22Rv1 (cell line): Measurements from ENCODE around the gene TRPC4AP.
"Not testable (repeated sequence)": the region's sequence is repeated elsewhere in the genome, so short reads cannot be mapped to it uniquely, and the experiment has no call there.

Experiments used
- H3K27ac ChIP-seq: fragments of 450-650 bp; 2 replicates; pipeline ENCODE4 v1.5.1; 2017
- ZFX ChIP-seq: fragments of 450-650 bp; IDR thresholded peaks from 2 replicates; pipeline ENCODE4 v1.6.1; 2017; ENCODE audit warnings: antibody characterized with exemption, borderline replicate concordance
- TF ChIP-seq, protein P1 (sequence below): fragments of 450-650 bp; IDR thresholded peaks from 2 replicates; pipeline ENCODE4 v1.5.1; 2017; ENCODE audit warnings: mild to moderate bottlenecking

Gene TRPC4AP

DNA sequence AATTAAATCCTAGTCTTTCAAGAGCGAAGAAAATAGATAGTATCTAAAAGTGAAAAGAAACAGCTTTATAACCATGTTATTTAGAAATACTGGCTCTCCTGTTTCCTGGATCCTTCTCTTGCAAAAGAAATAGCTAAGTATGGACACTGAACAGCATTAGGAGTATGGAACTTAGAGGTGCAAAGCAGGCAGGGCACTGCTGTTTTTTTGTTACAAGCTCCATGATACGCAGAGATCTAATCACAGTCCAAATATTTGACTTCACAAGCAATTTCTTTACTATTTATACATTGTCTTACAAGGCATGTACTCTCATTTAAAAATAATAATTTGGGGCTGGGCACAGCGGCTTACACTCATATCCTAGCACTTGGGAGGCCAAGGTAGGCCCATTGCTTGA lies 7.6 kb downstream of the TRPC4AP start:
- no peak for TF ChIP-seq ZFX
- TF ChIP-seq, protein P1, sequence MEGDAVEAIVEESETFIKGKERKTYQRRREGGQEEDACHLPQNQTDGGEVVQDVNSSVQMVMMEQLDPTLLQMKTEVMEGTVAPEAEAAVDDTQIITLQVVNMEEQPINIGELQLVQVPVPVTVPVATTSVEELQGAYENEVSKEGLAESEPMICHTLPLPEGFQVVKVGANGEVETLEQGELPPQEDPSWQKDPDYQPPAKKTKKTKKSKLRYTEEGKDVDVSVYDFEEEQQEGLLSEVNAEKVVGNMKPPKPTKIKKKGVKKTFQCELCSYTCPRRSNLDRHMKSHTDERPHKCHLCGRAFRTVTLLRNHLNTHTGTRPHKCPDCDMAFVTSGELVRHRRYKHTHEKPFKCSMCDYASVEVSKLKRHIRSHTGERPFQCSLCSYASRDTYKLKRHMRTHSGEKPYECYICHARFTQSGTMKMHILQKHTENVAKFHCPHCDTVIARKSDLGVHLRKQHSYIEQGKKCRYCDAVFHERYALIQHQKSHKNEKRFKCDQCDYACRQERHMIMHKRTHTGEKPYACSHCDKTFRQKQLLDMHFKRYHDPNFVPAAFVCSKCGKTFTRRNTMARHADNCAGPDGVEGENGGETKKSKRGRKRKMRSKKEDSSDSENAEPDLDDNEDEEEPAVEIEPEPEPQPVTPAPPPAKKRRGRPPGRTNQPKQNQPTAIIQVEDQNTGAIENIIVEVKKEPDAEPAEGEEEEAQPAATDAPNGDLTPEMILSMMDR: no peak
- peak overlapping the region; percentile 46 for H3K27ac ChIP-seq

DNA sequence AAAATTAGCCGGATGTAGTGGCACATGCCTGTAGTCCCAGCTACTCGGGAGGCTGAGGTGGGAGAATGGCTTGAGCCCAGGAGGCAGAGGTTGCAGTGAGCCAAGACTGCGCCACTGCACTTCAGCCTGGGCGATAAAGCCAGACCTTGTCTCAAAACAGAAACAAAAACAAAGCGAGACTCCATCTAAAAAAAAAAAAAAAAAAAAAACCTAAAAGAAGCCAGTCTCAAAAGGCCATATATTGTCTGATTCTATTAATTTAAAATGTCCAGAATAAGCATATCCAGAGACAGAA lies 12.3 kb downstream of the TRPC4AP start:
- not testable (repeated sequence) for H3K27ac ChIP-seq

- H3K27ac ChIP-seq: no peak overlapping the region
- no peak for TF ChIP-seq ZFX
- TF ChIP-seq, protein P1: no peak
These were observed 12.9 kb downstream of the TRPC4AP start for GRCh38 chr20:35079472-35080347.

DNA sequence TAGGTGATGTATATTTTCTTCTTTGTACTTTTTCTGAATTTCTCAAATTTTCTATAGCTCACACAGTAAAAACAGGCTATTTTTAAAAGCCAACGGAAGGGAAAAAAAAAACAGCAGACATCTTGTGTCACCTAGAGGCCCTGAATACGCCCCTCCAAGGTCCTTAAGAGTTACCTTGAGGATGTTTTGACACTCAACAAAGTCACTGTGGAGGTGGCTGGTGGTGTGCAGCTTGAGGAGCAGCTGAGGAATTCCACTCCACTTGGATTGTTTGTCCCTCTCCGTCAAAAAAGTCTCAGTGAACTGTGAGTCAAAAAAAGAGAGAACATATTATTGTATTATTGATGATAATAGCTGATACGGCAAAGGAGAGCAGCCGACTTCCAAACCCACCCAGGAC lies 14.7 kb downstream of the TRPC4AP start:
- TF ChIP-seq, protein P1: no peak
- TF ChIP-seq ZFX: no peak
- H3K27ac ChIP-seq: no peak overlapping the region

- no peak overlapping the region for H3K27ac ChIP-seq
- TF ChIP-seq ZFX: no peak
- TF ChIP-seq, protein P1: no peak
These were observed 15.3 kb downstream of the TRPC4AP start for GRCh38 chr20:35077341-35077740.

GRCh38 chr20:35071436-35072153 lies 21.0 kb downstream of the TRPC4AP start:
- H3K27ac ChIP-seq: not testable (repeated sequence)

DNA sequence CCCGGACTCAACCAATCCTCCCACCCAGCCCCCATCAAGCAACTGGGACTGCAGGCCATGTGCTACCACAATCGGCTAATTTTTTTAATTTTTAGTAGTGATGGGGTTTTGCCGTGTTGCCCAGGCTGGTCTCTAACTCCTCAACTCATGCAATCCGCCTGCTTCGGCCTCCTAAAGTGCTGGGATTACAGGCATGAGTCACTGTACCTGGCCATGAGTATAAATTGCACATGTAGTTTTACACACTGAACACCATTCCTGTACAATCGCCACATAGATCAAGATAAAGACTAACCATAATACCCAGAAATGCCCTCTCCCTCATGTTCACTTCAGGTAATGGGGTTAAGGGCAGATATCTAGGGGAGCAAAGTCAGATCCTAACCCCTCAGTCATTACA lies 26.4 kb downstream of the TRPC4AP start:
- TF ChIP-seq, protein P1: no peak
- no peak for TF ChIP-seq ZFX
- no peak overlapping the region for H3K27ac ChIP-seq

- H3K27ac ChIP-seq: no peak overlapping the region
- TF ChIP-seq, protein P1: no peak
- TF ChIP-seq ZFX: no peak
These were observed 27.4 kb downstream of the TRPC4AP start for GRCh38 chr20:35065181-35065580.
